Mucosa of rectum (tissue), 2 donors: Measurements from ENCODE around the gene CRTAP.
A peak's percentile ranks its signal among the peaks of the same experiment; 100 is the strongest.
"Not testable (repeated sequence)": the region's sequence is repeated elsewhere in the genome, so short reads cannot be mapped to it uniquely, and the experiment has no call there.

Experiments used
- H3K27ac ChIP-seq, 2 donors: one replicate each; pipeline ENCODE4 v1.7.0; 2013; ENCODE audit warnings: inconsistent platforms in 2 of 2, low read depth in 2 of 2, low read length in 2 of 2
- H3K27me3 ChIP-seq, 2 donors: one replicate each; pipeline ENCODE4 v1.7.0; 2013; ENCODE audit warnings: low read length in 2 of 2; ENCODE audit not compliant: control insufficient read depth in 2 of 2, insufficient read depth in 2 of 2
- H3K36me3 ChIP-seq, 2 donors: one replicate each; pipeline ENCODE4 v1.7.0; 2013; ENCODE audit warnings: low read length in 2 of 2; ENCODE audit not compliant: control insufficient read depth in 2 of 2, insufficient read depth in 2 of 2
- H3K4me1 ChIP-seq, 2 donors: one replicate each; pipeline ENCODE4 v1.7.0; 2013; ENCODE audit warnings: low read length in 2 of 2, mild to moderate bottlenecking in 1 of 2; ENCODE audit not compliant: control insufficient read depth in 2 of 2, insufficient read depth in 2 of 2
- H3K4me3 ChIP-seq, 2 donors: one replicate each; pipeline ENCODE4 v1.7.0; 2013; ENCODE audit warnings: low read length in 2 of 2
- H3K9ac ChIP-seq, 2 donors: one replicate each; pipeline ENCODE4 v1.7.0; 2013; ENCODE audit warnings: low read length in 2 of 2, low read depth in 1 of 2, mild to moderate bottlenecking in 1 of 2
- H3K9me3 ChIP-seq, 2 donors: one replicate each; pipeline ENCODE4 v1.7.0; 2013; ENCODE audit warnings: low read length in 2 of 2; ENCODE audit not compliant: control insufficient read depth in 2 of 2
- donor health status: healthy.
- donor health status: Normal muscosa, but diverticular disease.

Gene CRTAP

DNA sequence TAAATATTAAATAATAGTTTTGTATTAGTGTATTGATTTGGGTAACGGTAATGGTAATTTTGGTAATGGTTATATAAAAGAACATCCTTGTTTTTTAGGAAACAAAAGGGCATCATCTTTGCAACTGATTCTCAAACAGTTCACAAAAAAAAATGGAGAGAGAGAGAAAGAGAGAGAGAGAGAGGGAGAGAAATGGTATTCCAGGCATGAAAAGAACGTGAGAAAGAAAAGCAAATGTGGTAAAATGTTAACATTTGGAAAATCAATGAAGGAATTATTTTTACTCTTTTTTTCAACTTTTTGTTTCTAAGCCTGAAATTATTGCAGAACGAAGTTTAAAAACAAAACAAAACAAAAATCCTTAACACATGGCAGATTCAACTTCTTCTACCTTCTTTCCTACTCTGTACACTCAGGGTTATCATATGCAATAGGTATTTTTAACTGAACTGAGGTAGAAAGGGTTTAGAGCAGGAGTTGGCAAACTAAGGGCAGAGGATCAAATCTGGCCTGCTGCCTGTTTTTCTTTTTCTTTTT, 14.6 kb upstream of the CRTAP start:
- H3K36me3 ChIP-seq, result peaks cover 0 to under 1% of the 10 kb centered on the region in 2 donors
- peaks cover 5 to 10% of the 10 kb centered on the region in 2 donors for H3K4me1 ChIP-seq
- H3K27ac ChIP-seq, result no peak overlapping the region
- no peak overlapping the region for H3K9ac ChIP-seq
- H3K9me3 ChIP-seq, result no peaks in the 10 kb centered on the region
- H3K27me3 ChIP-seq, result no peaks in the 10 kb centered on the region
- H3K4me3 ChIP-seq, result no peak overlapping the region

DNA sequence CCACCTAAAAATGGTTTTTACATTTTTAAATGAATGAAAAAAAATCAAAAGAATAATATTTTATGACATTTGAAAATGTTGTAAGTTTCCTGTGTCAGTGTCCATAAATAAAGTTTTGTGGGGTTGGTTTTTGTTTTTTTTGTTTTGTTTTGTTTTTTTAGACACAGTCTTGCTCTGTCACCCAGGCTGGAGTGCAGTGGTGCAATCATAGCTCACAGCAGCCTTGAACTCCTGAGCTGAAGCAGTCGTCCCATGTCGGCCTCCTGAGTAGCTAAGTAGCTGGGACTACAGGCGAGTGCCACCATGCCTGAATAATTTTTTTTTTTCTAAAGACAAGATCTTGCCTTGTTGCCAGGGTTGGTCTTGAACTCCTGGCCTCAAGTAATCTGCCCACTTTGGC, 14.1 kb upstream of the CRTAP start:
- Histone ChIP-seq H3K9me3 (no peaks in the 10 kb centered on the region), H3K4me3 (no peak overlapping the region), H3K4me1 (peaks cover 5 to 10% of the 10 kb centered on the region in 2 donors), H3K27me3 (no peaks in the 10 kb centered on the region), H3K36me3 (no peaks in the 10 kb centered on the region), H3K27ac (no peak overlapping the region), H3K9ac (no peak overlapping the region)

DNA sequence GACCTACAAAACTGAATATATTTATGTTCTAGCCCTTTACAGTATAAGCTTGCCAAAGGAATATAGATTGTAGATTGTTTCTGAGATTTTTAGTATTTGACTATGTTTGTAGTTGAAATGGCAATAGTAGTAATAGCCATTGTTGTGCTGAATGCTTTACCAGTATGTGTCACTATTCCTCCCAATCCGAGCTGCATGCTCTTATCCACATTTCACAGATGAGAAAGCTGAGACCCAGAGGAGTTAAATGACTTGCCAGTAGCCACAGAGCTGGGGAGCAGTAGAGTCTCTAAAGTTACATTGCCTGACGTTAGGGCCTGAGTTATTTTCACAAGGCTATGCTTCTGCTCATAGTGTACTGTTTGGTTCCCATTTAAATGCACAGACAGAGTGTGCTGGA, 13.6 kb upstream of the CRTAP start:
- Histone ChIP-seq H3K27ac (no peak overlapping the region), H3K9me3 (no peaks in the 10 kb centered on the region), H3K4me1 (peaks cover 5 to 10% of the 10 kb centered on the region in 2 donors), H3K9ac (no peak overlapping the region), H3K36me3 (no peaks in the 10 kb centered on the region), H3K27me3 (no peaks in the 10 kb centered on the region), H3K4me3 (no peak overlapping the region)

DNA sequence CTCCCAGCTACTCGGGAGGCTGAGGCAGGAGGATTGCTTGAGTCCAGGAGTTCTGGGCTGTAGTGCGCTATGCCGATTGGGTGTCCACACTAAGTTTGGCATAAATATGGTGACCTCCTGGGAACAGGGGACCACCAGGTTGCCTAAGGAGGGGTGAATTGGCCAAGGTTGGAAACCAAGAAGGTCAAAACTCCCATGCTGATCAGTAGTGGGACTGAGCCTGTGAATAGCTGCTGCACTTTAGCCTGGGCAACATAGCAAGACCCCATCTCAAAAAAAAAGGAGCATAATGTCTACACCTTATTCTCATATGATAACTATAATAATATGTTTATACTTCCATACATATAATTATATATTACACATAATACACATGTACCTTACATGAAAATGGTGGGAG, 10.8 kb upstream of the CRTAP start:
- Histone ChIP-seq H3K27ac (no peak overlapping the region), H3K9me3 (no peaks in the 10 kb centered on the region), H3K4me1 (peaks cover 0 to 3% of the 10 kb centered on the region in 2 donors), H3K4me3 (no peak overlapping the region), H3K36me3 (no peaks in the 10 kb centered on the region), H3K9ac (no peak overlapping the region), H3K27me3 (no peaks in the 10 kb centered on the region)

DNA sequence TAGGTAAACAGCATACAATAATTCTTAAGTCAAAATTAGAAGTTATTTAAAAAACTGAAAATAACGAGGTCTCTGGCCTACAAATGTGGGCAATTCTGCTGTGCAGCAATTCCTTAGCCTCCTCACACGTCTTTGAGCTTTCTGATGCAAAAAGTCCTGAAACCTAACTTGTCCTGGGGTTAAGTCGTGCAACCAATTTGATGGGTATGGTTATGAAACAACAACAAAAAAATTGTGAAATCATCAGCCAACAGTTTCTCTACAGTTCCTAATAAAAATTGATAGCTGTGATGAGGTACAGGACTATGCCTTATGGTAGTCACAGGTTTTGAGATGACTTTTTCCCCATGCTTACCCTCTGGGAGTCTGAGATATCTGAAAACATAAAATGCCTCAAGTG, 10.3 kb upstream of the CRTAP start:
- H3K27me3 ChIP-seq, result no peaks in the 10 kb centered on the region
- H3K9ac ChIP-seq, result no peak overlapping the region
- H3K4me3 ChIP-seq, result no peak overlapping the region
- H3K27ac ChIP-seq, result no peak overlapping the region
- H3K9me3 ChIP-seq, result no peaks in the 10 kb centered on the region
- H3K36me3 ChIP-seq, result no peaks in the 10 kb centered on the region
- peaks cover 0 to 3% of the 10 kb centered on the region in 2 donors for H3K4me1 ChIP-seq

DNA sequence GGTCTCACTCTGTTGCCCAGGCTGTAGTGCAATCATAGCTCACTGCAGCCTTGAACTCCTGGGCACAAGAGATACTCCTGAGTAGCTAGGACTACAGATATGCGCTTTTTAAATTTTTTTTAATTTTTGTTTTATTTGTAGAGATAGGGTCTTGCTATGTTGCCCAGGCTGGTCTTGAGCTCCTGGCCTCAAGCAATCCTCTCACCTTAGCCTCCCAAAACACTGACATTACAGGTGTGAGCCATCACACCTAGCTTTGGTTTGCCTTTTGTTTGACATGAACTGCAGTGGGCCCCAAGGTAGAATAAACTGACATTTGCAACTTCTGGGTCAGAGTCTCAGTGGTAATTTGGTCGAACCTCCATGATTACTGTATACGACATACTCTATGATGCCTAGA, 9.0 kb upstream of the CRTAP start:
- Histone ChIP-seq H3K27me3 (no peaks in the 10 kb centered on the region), H3K4me1 (peaks cover 0 to 3% of the 10 kb centered on the region in 2 donors), H3K9ac (no peak overlapping the region), H3K4me3 (no peak overlapping the region), H3K27ac (no peak overlapping the region), H3K9me3 (no peaks in the 10 kb centered on the region), H3K36me3 (no peaks in the 10 kb centered on the region)

DNA sequence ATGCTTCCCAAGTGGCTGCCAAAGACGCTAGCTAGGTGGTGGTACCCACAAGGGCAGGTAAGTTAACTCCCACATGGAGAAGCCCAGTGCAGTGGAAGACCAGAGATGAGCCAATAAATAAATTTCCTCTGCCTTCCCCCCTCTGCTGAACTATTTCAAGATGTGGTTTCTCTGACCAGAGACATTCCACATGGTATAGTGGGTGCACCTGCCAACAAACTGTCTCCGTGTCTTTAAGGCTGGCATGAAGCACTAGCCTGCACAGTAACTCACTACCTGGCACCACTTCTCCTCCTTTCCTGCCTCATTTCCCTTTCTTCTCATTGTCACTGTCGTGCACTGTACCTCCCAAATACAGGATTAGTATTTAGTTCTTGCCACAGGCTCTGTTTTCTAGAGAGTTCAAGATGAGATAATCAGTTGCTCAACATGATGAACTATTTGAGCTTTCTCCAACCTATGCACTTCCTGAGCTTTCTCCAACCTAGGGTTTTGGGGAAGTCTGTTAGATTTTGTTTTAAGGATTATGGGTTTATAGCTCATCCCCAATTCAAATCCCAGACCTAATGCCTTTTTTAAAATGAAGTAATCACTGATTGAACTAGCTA, 8.4 kb upstream of the CRTAP start:
- no peaks in the 10 kb centered on the region for H3K36me3 ChIP-seq
- H3K9ac ChIP-seq, result no peak overlapping the region
- no peak overlapping the region for H3K4me3 ChIP-seq
- H3K27ac ChIP-seq, result no peak overlapping the region
- H3K27me3 ChIP-seq, result no peaks in the 10 kb centered on the region
- peaks cover 0 to 3% of the 10 kb centered on the region in 2 donors for H3K4me1 ChIP-seq
- no peaks in the 10 kb centered on the region for H3K9me3 ChIP-seq

DNA sequence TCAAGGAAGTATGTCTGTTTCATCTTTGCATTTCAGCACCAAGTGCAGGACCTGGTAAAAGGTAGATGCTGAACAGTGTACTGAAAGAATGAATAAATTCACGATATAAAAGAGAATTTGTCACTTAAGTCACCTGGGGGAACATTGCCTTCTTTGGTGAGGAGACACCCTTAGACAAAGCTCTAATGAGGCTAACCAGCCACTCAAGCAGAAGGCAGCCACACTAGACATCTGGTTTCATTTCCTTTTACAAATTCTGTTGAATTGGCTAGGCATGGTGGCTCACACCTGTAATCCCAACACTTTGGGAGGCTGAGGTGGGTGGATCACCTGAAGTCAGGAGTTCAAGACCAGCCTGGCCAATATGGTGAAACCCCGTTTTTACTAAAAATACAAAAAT, 7.0 kb upstream of the CRTAP start:
- H3K27ac ChIP-seq, H3K4me1 ChIP-seq, H3K4me3 ChIP-seq, H3K27me3 ChIP-seq, H3K9ac ChIP-seq, H3K9me3 ChIP-seq, H3K36me3 ChIP-seq: not testable (repeated sequence)

DNA sequence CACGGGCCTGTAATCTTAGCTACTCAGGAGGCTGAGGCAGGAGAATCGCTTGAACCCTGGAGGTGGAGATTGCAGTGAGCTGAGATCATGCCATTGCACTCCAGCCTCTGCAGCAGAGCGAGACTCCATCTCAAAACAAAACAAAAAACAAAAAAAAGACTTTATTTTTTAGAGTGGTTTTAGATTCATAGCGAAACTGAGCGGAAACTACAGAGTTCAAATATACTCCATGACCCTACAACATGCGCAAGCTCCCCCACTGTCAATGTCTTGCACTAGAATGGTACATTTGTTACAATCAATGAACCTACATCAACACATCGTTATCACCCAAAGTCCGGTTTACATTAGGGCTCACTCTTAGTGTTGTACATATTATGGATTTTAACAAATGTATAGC, 2.2 kb upstream of the CRTAP start:
- Histone ChIP-seq H3K4me1 (peaks cover 4 to 5% of the 10 kb centered on the region in 2 donors), H3K36me3 (no peaks in the 10 kb centered on the region), H3K9ac (no peak overlapping the region), H3K27me3 (no peaks in the 10 kb centered on the region), H3K9me3 (no peaks in the 10 kb centered on the region), H3K27ac (no peak overlapping the region), H3K4me3 (no peak overlapping the region)

DNA sequence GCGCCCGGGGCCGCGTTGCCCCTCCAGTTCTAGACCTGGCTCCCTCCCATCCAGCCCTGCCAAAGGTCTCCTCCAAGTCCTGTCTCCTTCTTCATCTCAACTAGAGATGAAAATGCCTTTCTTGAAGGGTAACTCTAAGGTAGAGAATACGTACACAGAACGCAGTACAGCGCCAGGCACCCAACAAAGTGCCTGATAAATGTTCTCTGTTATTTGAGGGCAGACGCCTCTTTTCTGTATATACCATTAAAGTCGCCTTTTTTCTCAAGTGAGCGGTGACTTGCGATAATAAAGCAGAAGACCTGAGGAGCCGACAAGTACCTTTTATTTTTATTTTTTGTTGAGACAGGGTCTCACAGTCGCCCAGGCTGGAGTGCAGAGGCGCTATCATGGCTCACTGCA, 809 bp downstream of the CRTAP start:
- H3K27ac ChIP-seq, result peak overlapping the region; percentile 97
- peak overlapping the region in 1 of 2 donors; percentile 93 for H3K9ac ChIP-seq
- H3K4me3 ChIP-seq, result peak overlapping the region; percentile 76 to 87
- H3K27me3 ChIP-seq, result no peaks in the 10 kb centered on the region
- H3K9me3 ChIP-seq, result no peaks in the 10 kb centered on the region
- peaks cover 4 to 5% of the 10 kb centered on the region in 2 donors for H3K4me1 ChIP-seq
- peaks cover 0 to under 1% of the 10 kb centered on the region in 2 donors for H3K36me3 ChIP-seq
